Type B pancreatic cell (in vitro differentiated cells): Measurements from ENCODE around the gene PAEP. TPM values are rescaled to one million over a fixed set of nuclear protein-coding genes. Genes with fewer than 3 reads are reported as not detected.
A peak's percentile ranks its signal among the peaks of the same experiment; 100 is the strongest.

Experiments used
- DNase-seq: peaks from one replicate; pipeline ENCODE4 v3.0.0; 2021; ENCODE audit warnings: mixed read lengths; ENCODE audit not compliant: unreplicated experiment; ENCODE audit errors: extremely low spot score
- H3K27ac Mint-ChIP-seq: 2 replicates; pipeline ENCODE4 v1.8.0; 2021; ENCODE audit warnings: mild to moderate bottlenecking, mixed read lengths
- H3K27me3 Mint-ChIP-seq: 2 replicates; pipeline ENCODE4 v1.8.0; 2021; ENCODE audit warnings: mixed read lengths
- H3K36me3 Mint-ChIP-seq: 2 replicates; pipeline ENCODE4 v1.8.0; 2021; ENCODE audit warnings: mixed read lengths
- H3K4me1 Mint-ChIP-seq: one replicate; pipeline ENCODE4 v1.8.0; 2021; ENCODE audit warnings: mixed read lengths; ENCODE audit not compliant: unreplicated experiment
- H3K4me3 Mint-ChIP-seq: 2 replicates; pipeline ENCODE4 v1.8.0; 2021; ENCODE audit warnings: mild to moderate bottlenecking, mixed read lengths
- H3K9me3 Mint-ChIP-seq: 2 replicates; pipeline ENCODE4 v1.8.0; 2021; ENCODE audit warnings: mixed read lengths
- CTCF ChIP-seq: fragments of 200-600 bp; sonication (generic); conservative IDR thresholded peaks from 2 replicates; pipeline ENCODE4 v1.5.0; 2021; ENCODE audit warnings: antibody characterized with exemption, mild to moderate bottlenecking
- total RNA-seq: library from RNA; stranded (reverse); gene quantifications from 2 replicates; pipeline ENCODE4 v1.2.1, GENCODE V29; 2021; ENCODE audit warnings: low replicate concordance

PAEP gene
- total RNA-seq, 1 donor from 2014 or later, result not detected

- Mint-ChIP-seq H3K36me3 (no peaks in the 10 kb centered on the region), H3K27me3 (no peaks in the 10 kb centered on the region), H3K27ac (no peak overlapping the region)
Measured at GRCh38 chr9:135577256-135577655, 15.7 kb downstream of the PAEP start.

DNA sequence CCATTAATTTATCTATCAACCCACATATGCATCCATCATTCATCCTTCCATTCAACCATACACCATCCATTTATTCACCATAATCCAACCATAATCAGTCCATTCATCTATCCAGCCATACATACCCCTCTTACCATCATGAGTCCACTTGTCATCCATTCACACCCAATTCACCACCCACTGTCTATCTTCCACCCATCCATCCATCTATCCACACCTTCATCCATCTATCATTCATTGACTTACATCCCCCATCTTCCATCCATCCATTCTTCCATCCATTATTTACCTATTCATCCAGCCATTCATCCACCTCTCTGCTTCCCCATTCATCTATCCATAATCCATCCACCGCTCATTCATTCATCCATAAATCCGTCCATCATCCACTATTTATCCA, 17.8 kb downstream of the PAEP start:
- no peak overlapping the region for H3K27ac Mint-ChIP-seq
- no peaks in the 10 kb centered on the region for H3K27me3 Mint-ChIP-seq
- no peaks in the 10 kb centered on the region for H3K9me3 Mint-ChIP-seq
- no peaks in the 10 kb centered on the region for H3K4me1 Mint-ChIP-seq
- no peak for DNase-seq
- no peak for TF ChIP-seq CTCF
- H3K4me3 Mint-ChIP-seq, result no peak overlapping the region
- no peaks in the 10 kb centered on the region for H3K36me3 Mint-ChIP-seq

More at GRCh38 chr9:135577256-135577655, 15.7 kb downstream of the PAEP start:
- no peaks in the 10 kb centered on the region for H3K4me1 Mint-ChIP-seq
- DNase-seq, result peak; percentile 39
- H3K4me3 Mint-ChIP-seq, result no peak overlapping the region
- H3K9me3 Mint-ChIP-seq, result no peaks in the 10 kb centered on the region
- TF ChIP-seq CTCF, result no peak

DNA sequence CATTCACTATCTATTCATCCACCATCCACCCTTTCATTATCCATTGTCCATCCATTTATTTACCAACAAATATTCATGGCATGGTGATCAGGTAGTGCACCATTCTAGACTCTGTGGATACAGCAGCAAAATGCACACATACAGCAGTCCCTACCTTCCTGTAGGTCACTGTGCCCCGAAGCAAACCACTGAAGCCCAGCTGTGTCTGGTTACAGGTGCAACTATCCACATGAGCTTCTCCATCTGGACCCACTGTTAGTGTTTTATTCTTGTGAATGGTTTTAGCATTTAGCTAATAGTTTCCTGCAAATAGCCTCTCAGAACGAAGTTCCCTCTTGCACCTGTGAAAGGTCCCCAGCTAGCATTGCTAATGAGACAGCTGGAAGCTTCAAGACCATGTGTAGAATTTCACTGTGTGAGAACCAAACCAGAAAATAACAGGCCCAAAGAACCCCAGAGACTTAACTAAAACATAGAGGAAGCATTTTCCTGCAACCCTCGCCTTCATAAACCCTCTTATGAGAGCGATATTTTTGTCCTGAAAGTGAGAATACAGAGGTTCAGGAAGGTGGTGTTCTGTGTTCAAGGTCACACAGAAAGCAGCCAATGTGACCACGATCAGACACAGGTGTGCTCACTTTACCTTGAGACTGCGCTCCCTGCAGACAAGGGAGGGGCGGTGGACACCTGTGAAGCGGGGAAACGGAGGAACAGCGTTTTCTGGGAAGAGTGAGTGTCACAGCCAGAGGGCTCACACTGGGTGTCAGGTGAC, 18.5 kb downstream of the PAEP start:
- no peaks in the 10 kb centered on the region for H3K27me3 Mint-ChIP-seq
- no peaks in the 10 kb centered on the region for H3K36me3 Mint-ChIP-seq
- H3K27ac Mint-ChIP-seq, result no peak overlapping the region
- TF ChIP-seq CTCF, result no peak
- no peak overlapping the region for H3K4me3 Mint-ChIP-seq
- no peaks in the 10 kb centered on the region for H3K9me3 Mint-ChIP-seq
- DNase-seq, result peak; percentile 55
- no peaks in the 10 kb centered on the region for H3K4me1 Mint-ChIP-seq

- no peak for TF ChIP-seq CTCF
- H3K4me3 Mint-ChIP-seq, result no peak overlapping the region
Measured at GRCh38 chr9:135580664-135581380, 19.3 kb downstream of the PAEP start.

DNA sequence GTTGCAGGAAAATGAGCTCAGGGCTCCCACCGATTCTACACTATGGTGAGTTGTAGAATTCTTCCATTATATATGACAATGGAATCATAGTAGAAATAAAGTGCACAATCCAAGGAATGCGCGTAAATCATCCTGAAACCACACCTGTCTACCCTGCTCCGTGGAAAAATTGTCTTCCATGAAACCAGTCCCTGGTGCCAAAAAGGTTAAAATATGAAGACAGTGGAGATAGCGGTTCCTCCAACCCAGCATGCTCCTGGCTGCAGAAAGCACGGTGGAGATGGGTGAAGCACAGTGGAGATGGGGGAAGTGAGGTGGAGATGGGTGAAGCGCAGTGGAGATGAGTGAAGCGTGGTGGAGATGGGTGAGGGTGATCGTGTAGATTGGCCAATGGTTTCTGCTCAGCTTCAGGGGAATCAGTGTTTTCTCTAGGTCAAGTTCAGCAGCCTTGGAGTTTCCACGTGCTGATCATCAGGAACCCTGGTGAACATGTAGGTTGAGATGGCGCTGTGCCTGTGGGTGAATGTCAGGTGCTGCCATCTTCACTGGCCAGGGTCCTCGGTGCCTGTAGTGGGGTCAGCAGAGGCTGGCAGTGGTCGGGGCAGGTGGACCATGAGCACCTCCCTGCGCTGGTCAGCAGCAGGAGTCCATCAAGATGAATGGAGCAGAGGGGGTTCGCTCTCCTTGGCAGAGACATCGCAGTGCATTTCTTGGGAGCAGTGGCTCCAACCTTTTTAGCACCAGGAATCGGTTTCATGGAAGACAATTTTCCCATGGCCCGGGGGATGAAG, 20.3 kb downstream of the PAEP start:
- no peaks in the 10 kb centered on the region for H3K9me3 Mint-ChIP-seq
- no peaks in the 10 kb centered on the region for H3K36me3 Mint-ChIP-seq
- no peak overlapping the region for H3K27ac Mint-ChIP-seq
- H3K4me3 Mint-ChIP-seq, result no peak overlapping the region
- TF ChIP-seq CTCF, result no peak
- no peaks in the 10 kb centered on the region for H3K4me1 Mint-ChIP-seq
- H3K27me3 Mint-ChIP-seq, result no peaks in the 10 kb centered on the region
- peak; percentile 45 for DNase-seq

More at GRCh38 chr9:135580664-135581380, 19.3 kb downstream of the PAEP start:
- peak; percentile 58 for DNase-seq
- Mint-ChIP-seq H3K27ac (no peak overlapping the region), H3K27me3 (no peaks in the 10 kb centered on the region), H3K9me3 (no peaks in the 10 kb centered on the region), H3K4me1 (no peaks in the 10 kb centered on the region), H3K36me3 (no peaks in the 10 kb centered on the region)
